PFSK-1 (cell line): ENCODE data around the gene ZFYVE21.

ENCODE experiments used
- FOXP2 ChIP-seq: optimal IDR thresholded peaks from 2 replicates; pipeline ENCODE3; 2011; ENCODE audit warnings: borderline replicate concordance, control low read depth, inconsistent platforms; ENCODE audit not compliant: insufficient read depth; ENCODE audit errors: extremely low read length, extremely low read depth
- POLR2AphosphoS5 ChIP-seq: IDR thresholded peaks from 2 replicates; pipeline ENCODE4 v1.6.1; 2012; ENCODE audit warnings: low read depth, mild to moderate bottlenecking, control low read depth, low read length, moderate library complexity
- REST ChIP-seq, 2 experiments: IDR thresholded peaks; 2 replicates each; pipeline versions ENCODE4 v1.6.1 to v1.8.0; 2011 to 2012; ENCODE audit warnings: low read depth in 2 of 2, low read length in 2 of 2, control low read depth in 1 of 2, inconsistent platforms in 1 of 2, mild to moderate bottlenecking in 1 of 2, moderate library complexity in 1 of 2; ENCODE audit not compliant: insufficient read depth in 1 of 2
- SIN3A ChIP-seq: IDR thresholded peaks from 2 replicates; pipeline ENCODE4 v1.6.1; 2012; ENCODE audit warnings: mild to moderate bottlenecking, low read length, moderate library complexity, borderline replicate concordance; ENCODE audit not compliant: insufficient read depth
- TAF1 ChIP-seq: IDR thresholded peaks from 2 replicates; pipeline ENCODE4 v1.6.1; 2012; ENCODE audit warnings: low read length, control low read depth, borderline replicate concordance; ENCODE audit not compliant: insufficient read depth

ZFYVE21 gene

GRCh38 chr14:103704708-103705107, 10.9 kb upstream of the ZFYVE21 start:
- no peak for TF ChIP-seq FOXP2
- TF ChIP-seq POLR2AphosphoS5 = no peak
- TF ChIP-seq SIN3A = no peak
- no peak for TF ChIP-seq REST (IDR thresholded peaks at IDR 0.05; ENCODE audit: insufficient read depth in 1 of 2, low read depth in 2 of 2, low read length in 2 of 2)

GRCh38 chr14:103705118-103705503, 10.5 kb upstream of the ZFYVE21 start:
- TF ChIP-seq FOXP2 (no peak), SIN3A (no peak), POLR2AphosphoS5 (no peak), TAF1 (no peak), REST (IDR thresholded peaks at IDR 0.05; ENCODE audit: insufficient read depth in 1 of 2, low read depth in 2 of 2, low read length in 2 of 2) (no peak)

GRCh38 chr14:103705504-103706284, 9.9 kb upstream of the ZFYVE21 start:
- TF ChIP-seq FOXP2 = no peak
- no peak for TF ChIP-seq REST (IDR thresholded peaks at IDR 0.05; ENCODE audit: insufficient read depth in 1 of 2, low read depth in 2 of 2, low read length in 2 of 2)
- TF ChIP-seq POLR2AphosphoS5 = no peak
- no peak for TF ChIP-seq SIN3A
- TF ChIP-seq TAF1 = no peak

GRCh38 chr14:103706551-103707328, 8.9 kb upstream of the ZFYVE21 start:
- TF ChIP-seq TAF1 = no peak
- TF ChIP-seq POLR2AphosphoS5 = no peak
- no peak for TF ChIP-seq FOXP2
- TF ChIP-seq REST (IDR thresholded peaks at IDR 0.05; ENCODE audit: insufficient read depth in 1 of 2, low read depth in 2 of 2, low read length in 2 of 2) = no peak
- no peak for TF ChIP-seq SIN3A
